Gastrocnemius medialis (tissue), 4 donors: ENCODE data around the gene ZDHHC18. TPM values are rescaled to one million over a fixed set of nuclear protein-coding genes. Genes with fewer than 3 reads are reported as not detected.

Source experiments
- ATAC-seq, 2 donors: fragments of 150-250 bp; one replicate each; pipeline ENCODE4 v1.9.1; 2016
- DNase-seq, 2 donors: peaks; one replicate each; pipeline ENCODE4 v3.0.0-alpha.2; 2019
- H3K27ac ChIP-seq, 4 donors: fragments of 200-600 bp; sonication (generic); 1 replicate in 1 of 4; 2 replicates in 3 of 4; pipeline ENCODE4 v1.5.1; 2016 to 2018; ENCODE audit warnings: mild to moderate bottlenecking in 2 of 4, moderate library complexity in 1 of 4
- H3K27me3 ChIP-seq, 3 donors: fragments of 200-600 bp; sonication (generic) in 2 of 3; 1 replicate in 1 of 3; 2 replicates in 2 of 3; pipeline versions ENCODE4 v1.5.1 to v1.6.0; 2016 to 2019; ENCODE audit warnings: mild to moderate bottlenecking in 1 of 3, moderate library complexity in 1 of 3
- H3K36me3 ChIP-seq, 2 donors: fragments of 200-600 bp; sonication (generic) in 1 of 2; one replicate each; pipeline ENCODE4 v1.5.1; 2017 to 2018
- H3K4me1 ChIP-seq, 2 donors: fragments of 200-600 bp; sonication (generic) in 1 of 2; one replicate each; pipeline ENCODE4 v1.5.1; 2016 to 2017; ENCODE audit warnings: mild to moderate bottlenecking in 2 of 2
- H3K4me3 ChIP-seq, 4 donors: fragments of 200-600 bp; sonication (generic) in 3 of 4; 1 replicate in 1 of 4; 2 replicates in 3 of 4; pipeline ENCODE4 v1.5.1; 2016 to 2019; ENCODE audit warnings: mild to moderate bottlenecking in 2 of 4
- H3K9me3 ChIP-seq, 3 donors: fragments of 200-600 bp; sonication (generic) in 2 of 3; 1 replicate in 1 of 3; 2 replicates in 2 of 3; pipeline ENCODE4 v1.5.1; 2016 to 2019
- CTCF ChIP-seq, 5 experiments: fragments of 450-650 bp in 3 of 5; fragments of 200-600 bp in 2 of 5; sonication (generic) in 2 of 5; IDR thresholded peaks in 4 of 5; conservative IDR thresholded peaks in 1 of 5; 1 replicate in 4 of 5; 2 replicates in 1 of 5; pipeline ENCODE4 v1.5.1; 2016 to 2019; ENCODE audit warnings: antibody characterized with exemption in 5 of 5, mild to moderate bottlenecking in 3 of 5, moderate library complexity in 3 of 5
- POLR2A ChIP-seq, 2 donors: fragments of 450-650 bp; IDR thresholded peaks; one replicate each; pipeline ENCODE4 v1.6.1; 2017; ENCODE audit warnings: antibody characterized with exemption in 2 of 2, mild to moderate bottlenecking in 2 of 2, moderate library complexity in 2 of 2
- in situ Hi-C, 4 donors: fragments of 200-750 bp; cut with MboI; loops; one replicate each; pipeline versions ENCODE4 v1.15.0 to v1.8.0; 2017; ENCODE audit warnings: low sequenced_read_pairs in 4 of 4
- intact Hi-C: fragments of 100-400 bp; cut with DNase I; formaldehyde crosslinking; loops from one replicate; pipeline ENCODE4 v1.15.1; 2023; ENCODE audit warnings: low total_unique reads
- total RNA-seq, 4 donors: library from RNA; depleted of rRNA; stranded (reverse); fragments of >200 nt; gene quantifications; one replicate each; pipeline versions ENCODE4 v1.1.0 to v1.2.3, GENCODE V29; 2016

ZDHHC18 gene
- total RNA-seq, 4 donors from 2014 or later, result 8.1 to 16.3 (median 12.5) TPM

DNA sequence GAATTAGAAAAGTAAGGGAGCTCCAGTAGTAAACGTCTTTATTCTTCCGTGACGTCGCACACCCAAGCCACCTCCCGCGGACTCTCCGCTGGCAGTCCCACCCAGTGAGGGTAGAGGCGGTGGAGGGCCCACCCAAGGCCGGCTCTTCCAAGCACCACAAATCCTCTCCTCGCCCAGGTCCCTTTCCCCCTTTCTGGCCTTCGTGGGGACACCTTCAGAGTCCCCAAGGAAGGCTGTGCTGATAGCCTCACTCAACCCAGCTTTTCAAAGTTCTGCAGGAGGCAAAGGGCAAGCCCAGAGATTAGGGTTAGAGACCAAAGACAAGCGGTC, 63.9 kb downstream of the ZDHHC18 start:
- DNase-seq, result no peak
- peak overlapping the region; percentile 87 to 95 (median 93) for H3K27ac ChIP-seq
- H3K27me3 ChIP-seq, result no peaks in the 10 kb centered on the region
- H3K9me3 ChIP-seq, result no peaks in the 10 kb centered on the region
- TF ChIP-seq CTCF (IDR thresholded peaks at IDR 0.05 in 4 of 5, conservative IDR thresholded peaks at IDR 0.05 in 1 of 5) (no peak), POLR2A (IDR thresholded peaks at IDR 0.05) (no peak)
- in situ Hi-C loops, result no loop called here
- H3K4me1 ChIP-seq, result peaks cover 10 to 19% of the 10 kb centered on the region in 2 donors
- peak overlapping the region; percentile 89 to 99 (median 96) for H3K4me3 ChIP-seq
- intact Hi-C loops, result loop anchor here (2.0 kb wide), 1 partner anchor 30 kb away; the partner anchor contains the start of gene NUDC
- peak; percentile 27 to 31 for ATAC-seq
- H3K36me3 ChIP-seq, result peaks cover 5 to 73% of the 10 kb centered on the region in 2 donors

- no peak for ATAC-seq
- Histone ChIP-seq H3K36me3 (peaks cover 0 to 66% of the 10 kb centered on the region in 2 donors), H3K27me3 (no peaks in the 10 kb centered on the region), H3K9me3 (no peaks in the 10 kb centered on the region), H3K4me3 (no peak overlapping the region), H3K4me1 (peaks cover 14 to 18% of the 10 kb centered on the region in 2 donors), H3K27ac (no peak overlapping the region)
- intact Hi-C loops, result no loop called here
- TF ChIP-seq POLR2A (IDR thresholded peaks at IDR 0.05), result no peak
- TF ChIP-seq CTCF (IDR thresholded peaks at IDR 0.05 in 4 of 5, conservative IDR thresholded peaks at IDR 0.05 in 1 of 5), result no peak
- in situ Hi-C loops, result no loop called here
- DNase-seq, result no peak
Observed at GRCh38 chr1:26894263-26894662, 67.8 kb downstream of the ZDHHC18 start.

GRCh38 chr1:26897351-26897750, 70.9 kb downstream of the ZDHHC18 start:
- in situ Hi-C loops, result no loop called here
- ATAC-seq (no peak), DNase-seq (no peak)
- peaks cover 20 to 21% of the 10 kb centered on the region in 2 donors for H3K4me1 ChIP-seq
- H3K27ac ChIP-seq, result no peak overlapping the region
- H3K4me3 ChIP-seq, result no peak overlapping the region
- no peaks in the 10 kb centered on the region for H3K9me3 ChIP-seq
- peaks cover 0 to 54% of the 10 kb centered on the region in 2 donors for H3K36me3 ChIP-seq
- H3K27me3 ChIP-seq, result no peaks in the 10 kb centered on the region
- intact Hi-C loops, result no loop called here
- no peak for TF ChIP-seq POLR2A (IDR thresholded peaks at IDR 0.05)

GRCh38 chr1:26900001-26900814, 73.7 kb downstream of the ZDHHC18 start, which contains the start of gene GPATCH3:
Gene GPATCH3, minus strand, starts transcription at chr1:26900467. Its CDS starts 25 bp downstream, at chr1:26900442.
- ATAC-seq (peak; percentile 92 to 97), DNase-seq (peak; percentile 73 to 87)
- H3K9me3 ChIP-seq, result no peaks in the 10 kb centered on the region
- H3K36me3 ChIP-seq, result peaks cover 0 to 26% of the 10 kb centered on the region in 2 donors
- peak within 1 kb of the TSS; percentile 85 to 90 (median 88) for H3K27ac ChIP-seq
- TF ChIP-seq CTCF (IDR thresholded peaks at IDR 0.05 in 4 of 5, conservative IDR thresholded peaks at IDR 0.05 in 1 of 5) (peak in 1 of 5 experiments; percentile 15), POLR2A (IDR thresholded peaks at IDR 0.05) (peak; percentile 34 to 37)
- intact Hi-C loops, result no loop called here
- no peaks in the 10 kb centered on the region for H3K27me3 ChIP-seq
- H3K4me1 ChIP-seq, result peaks cover 20 to 21% of the 10 kb centered on the region in 2 donors
- H3K4me3 ChIP-seq, result peak within 1 kb of the TSS; percentile 80 to 98 (median 87)
- in situ Hi-C loops, result no loop called here

DNA sequence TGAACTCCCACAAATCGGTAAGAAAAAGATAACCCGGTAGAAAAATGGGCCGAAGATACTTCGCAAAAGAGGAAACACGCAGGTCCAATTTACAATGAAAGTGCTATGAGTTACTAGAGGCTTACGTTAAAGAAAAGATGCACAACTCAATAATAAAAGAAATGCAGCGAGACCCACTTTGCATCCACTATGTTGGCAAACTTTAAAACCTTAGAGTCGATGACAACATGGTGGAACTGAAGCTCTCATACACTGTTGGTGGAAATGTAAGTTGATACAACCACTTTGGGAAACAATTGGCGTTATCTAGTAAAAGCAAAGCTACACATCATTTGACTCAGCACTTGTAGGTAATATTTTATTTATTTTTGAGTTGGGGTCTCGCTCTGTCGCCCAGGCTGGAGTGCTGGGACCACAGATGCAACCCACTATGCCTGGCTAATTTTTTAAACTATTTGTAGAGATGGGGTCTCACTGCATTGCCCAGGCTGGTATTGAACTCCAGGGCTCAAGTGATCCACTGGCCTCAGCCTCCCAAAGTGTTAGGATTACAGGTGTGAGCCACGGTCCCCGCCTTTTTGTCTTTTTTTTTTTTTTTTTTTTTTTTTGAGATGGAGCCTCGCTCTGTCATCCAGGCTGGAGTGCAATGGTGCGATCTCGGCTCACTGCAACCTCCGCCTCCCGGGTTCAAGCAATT, 74.5 kb downstream of the ZDHHC18 start:
- Histone ChIP-seq H3K36me3 (peaks cover 0 to 18% of the 10 kb centered on the region in 2 donors), H3K27ac (peak overlapping the region; percentile 85 to 90 (median 88)), H3K4me1 (peaks cover 20% of the 10 kb centered on the region in 2 donors), H3K4me3 (peak overlapping the region; percentile 80 to 98 (median 87)), H3K9me3 (no peaks in the 10 kb centered on the region), H3K27me3 (no peaks in the 10 kb centered on the region)
- no peak for DNase-seq
- ATAC-seq, result no peak
- intact Hi-C loops (no loop called here), in situ Hi-C loops (no loop called here)
- TF ChIP-seq POLR2A (IDR thresholded peaks at IDR 0.05) (no peak), CTCF (IDR thresholded peaks at IDR 0.05 in 4 of 5, conservative IDR thresholded peaks at IDR 0.05 in 1 of 5) (no peak)
